Activated CD4-positive, alpha-beta T cell treated with anti-CD3 and anti-CD28 coated beads, Interleukin-2, amount 50 U/mL, for 16 hours (primary cell): ENCODE results near the gene ADCY5.

Source experiments
- DNase-seq: peaks from one replicate; pipeline ENCODE4 v3.0.0-alpha.2; 2020

ADCY5 gene

DNA sequence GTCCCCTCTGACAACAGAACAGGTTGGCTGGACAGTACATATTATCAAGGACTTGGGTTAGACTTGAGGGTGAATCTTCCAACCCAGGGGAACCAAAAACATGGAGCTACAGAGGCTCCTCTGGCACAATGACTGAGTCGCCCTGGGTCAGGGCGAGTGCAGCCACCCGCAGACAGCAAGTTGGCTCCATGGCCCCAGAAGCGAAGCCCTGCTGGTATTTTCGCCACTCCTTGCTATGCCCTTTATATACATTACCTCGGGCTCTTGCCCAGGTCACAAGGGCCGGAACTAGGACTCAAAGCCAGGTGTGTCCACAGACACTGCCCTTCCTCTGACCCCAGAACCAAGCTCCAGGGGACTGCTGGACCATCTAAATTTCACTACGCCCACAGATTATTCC, 64.6 kb downstream of the ADCY5 start:
- no peak for DNase-seq

DNA sequence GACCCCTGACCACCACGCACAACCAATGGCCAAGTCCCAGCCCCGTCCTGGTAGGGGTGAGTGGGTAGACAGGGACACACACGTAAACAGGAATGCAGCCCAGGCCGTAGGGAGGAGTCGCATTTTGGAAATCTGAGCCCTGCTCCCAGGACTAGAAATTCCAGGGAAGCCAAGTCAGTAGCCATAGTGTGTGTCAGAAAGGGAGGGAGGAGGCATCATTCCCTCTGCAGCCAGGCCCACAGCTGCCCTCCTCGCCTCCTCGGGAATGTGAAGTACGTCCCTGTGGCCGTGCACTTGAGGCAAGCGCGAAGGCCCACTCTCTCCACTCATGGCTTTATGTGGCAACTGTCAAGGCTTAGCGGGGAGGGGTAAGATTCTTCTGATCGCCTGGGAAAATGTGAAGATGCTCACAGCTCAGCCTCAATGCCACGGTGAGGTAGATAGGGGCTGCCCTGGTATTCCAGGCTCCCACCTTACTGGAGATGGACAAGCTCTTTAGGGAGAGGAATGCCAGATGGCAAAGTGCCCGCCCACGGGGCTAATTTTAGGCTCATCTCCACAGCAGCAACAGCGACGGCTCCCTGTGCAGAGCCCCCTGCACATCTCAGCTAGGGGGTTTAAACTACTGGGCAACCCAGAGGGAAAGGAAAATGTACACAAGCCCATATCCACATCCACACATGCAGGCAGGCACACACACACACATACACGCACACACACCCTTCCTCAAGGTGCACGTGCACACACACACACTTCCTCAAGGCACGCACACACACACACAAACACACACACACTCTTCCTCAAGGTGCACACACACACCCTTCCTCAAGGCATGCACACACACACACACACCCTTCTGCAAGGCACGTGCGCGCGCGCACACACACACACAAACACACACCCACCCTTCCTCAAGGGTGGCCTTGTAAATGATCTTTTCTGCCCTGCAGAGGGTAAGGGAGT, 65.5 kb downstream of the ADCY5 start:
- no peak for DNase-seq

DNA sequence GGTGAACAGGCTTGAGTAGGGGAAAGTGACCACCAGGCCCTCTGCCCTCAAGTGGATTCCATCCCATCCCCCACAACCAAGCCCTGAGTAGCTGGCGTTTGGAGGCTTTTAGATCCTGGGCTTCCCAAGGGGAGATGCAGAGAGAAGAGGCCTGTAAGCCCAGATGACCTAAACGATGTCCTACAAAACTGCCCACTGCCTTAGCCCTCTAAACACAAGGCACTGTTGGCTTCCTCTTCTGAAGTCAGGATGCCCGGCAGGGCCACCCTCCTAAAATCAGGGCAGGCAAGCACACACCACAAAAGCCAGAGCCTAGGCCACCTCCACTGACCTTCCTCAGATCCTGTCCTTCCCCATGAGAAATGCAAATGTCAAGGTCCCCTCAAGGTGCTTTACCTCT, 68.6 kb downstream of the ADCY5 start:
- no peak for DNase-seq

DNA sequence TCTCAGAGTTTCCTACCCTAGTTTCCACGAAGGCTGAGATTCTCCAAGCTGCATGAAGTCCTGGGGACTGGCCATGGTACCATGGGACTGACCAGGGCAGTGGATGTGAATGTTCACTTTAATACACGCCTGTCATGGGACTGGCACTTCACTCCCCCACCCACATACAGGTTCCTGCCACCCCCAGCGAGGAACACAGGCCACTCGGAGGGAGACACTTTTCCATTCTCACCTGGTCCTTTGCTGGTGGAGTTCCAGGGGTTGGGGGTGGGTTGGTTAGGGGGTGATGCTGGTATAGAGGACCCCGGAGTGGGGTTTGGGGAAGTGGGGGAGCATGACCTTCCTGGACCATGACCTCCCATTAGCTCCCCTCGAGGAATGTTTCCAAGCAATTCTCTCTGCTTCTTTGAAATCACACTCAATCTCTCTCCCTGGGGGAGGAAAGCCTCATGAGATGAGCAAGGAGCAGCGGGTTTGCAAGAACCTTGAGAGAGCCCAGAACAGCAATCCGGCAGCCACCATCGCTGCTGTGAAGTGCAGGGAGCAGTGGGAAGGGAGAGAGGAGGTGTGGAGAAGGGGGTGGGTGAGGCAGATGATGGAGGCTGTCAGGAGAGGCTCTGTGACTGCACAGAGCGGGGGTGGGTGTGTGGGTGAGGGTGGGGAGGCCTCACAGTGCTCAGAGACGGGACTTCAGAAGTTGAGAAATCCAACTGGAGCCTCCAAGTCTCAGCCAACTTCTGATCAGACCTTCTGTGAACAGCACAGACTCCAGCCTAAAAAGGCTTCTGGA, 69.7 kb downstream of the ADCY5 start:
- DNase-seq: no peak

DNA sequence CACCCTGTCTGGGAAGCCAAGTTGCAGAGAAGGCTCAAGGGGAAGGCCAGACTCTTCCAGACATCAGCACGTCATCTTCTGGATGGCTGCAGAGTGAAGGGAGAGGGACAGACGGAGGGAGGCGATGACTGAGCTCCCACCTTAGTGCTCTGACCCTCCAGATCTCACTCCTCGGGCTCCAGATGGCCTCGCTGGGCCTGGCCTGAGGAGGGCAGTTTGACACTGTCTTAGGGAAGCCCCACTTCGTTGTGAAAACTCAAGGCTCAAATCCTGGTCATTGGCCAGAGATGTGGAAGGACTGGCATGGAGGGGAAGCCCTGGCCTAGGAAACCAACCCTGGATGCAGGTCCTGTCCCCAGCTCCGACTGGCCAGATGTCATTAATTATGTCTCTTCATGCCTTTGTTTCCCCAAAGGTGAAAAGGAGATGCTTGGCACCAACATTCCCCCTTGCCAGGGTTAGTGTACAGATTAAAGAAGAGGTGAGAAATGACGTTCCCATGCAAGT, 70.4 kb downstream of the ADCY5 start:
- no peak for DNase-seq

DNA sequence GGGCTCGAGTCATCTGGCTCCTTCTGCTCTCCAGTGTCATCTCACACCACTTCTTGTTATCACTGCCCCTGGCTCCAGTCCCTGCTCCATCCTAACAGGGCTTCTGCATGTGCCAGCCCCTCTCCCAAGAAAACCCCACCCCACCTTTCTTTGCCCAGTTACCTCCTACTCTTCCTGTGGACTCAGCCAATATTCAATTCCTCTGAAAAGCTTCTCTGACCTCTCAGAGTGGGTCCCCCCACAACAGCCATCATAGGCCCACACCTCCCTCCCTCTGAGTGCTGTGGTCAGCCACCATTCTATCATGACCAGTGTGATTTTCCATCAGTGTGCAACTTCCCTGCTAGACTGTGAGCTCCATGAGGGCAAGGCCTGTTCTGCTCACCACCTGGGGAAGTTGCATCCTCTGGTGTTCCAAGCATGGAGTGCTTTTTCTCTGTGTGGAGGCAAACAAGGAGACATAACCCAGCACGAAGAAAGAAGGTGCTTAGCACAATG, 71.6 kb downstream of the ADCY5 start:
- no peak for DNase-seq

DNA sequence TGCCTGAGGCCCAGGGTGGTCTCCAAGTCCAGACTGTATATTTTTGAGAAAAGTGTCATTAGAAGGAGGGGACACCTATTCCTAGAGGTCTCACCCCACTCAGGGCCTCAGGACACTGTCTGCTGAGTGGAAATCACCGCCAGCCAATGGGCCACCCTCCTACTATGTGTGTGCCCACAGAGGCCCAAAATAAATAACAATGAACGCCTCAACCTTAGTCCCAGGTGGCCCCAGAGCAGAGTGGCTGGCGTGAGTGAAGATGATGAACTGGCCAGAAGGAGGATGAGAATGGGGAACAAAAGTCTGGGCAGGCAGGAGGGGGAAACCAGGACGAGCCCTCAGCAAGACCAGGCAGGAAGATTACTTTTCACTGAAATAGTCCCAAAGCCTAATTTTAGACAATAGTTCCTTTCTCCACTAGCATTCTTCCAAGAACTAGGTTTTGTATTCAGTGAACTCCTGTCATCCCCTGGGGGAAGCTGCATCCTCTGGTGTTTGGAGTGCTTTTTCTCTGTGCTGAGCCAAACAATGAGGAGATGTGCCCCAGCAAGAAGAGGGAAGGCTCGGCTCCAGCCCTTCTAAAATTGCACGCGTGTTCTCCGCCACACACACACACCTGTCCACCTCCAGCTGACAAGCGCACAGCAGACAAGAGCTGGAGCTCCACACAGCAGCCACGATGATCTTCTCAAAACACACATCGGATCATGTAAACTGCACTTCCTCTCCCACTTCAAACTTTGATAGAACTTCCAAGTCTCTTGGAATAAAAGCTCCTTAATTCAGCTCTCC, 72.2 kb downstream of the ADCY5 start:
- no peak for DNase-seq

DNA sequence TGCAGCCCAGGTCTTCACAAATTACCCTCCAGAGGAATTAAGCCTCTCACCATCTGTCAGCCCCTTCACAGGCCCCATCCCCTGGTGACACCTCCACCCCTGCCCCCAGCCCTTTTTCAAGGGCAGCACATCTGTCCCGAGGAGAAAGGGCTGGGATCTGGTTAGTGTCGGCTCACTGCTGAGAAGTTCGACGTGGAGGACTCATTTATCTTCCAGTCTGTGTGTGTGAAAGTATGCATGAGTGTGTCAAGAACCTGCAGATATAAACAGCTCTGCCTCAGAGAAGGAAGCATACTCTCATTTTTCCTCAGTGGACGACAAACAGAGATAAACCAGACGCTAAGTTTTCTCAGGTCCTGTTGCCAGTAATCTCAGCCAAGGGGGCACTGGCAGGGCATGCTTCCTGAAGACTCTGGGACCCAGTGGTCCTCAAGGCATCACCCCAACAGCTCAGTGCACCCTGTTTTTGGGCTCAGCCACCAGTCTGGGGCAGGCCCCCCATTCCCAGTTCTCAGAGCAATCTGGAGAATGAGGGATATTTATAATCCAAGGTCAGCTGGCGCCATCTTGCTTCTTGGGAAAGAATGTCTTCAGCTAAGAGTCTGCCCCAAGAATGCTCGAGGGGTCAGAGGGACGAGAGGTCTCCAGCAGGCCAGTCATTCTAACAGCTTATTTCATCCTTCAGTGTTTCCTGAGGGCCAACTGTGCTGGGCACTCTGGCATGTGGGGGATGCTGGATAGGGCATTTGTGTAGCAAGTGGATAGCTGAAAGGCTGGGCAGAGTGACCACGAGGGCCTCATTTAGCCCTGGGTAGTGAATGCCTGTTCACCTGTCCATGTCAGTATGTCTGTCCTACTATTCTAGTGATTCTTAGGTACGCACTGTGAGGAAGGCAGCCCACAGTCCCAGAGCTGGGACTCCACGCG, 73.6 kb downstream of the ADCY5 start:
- no peak for DNase-seq

DNA sequence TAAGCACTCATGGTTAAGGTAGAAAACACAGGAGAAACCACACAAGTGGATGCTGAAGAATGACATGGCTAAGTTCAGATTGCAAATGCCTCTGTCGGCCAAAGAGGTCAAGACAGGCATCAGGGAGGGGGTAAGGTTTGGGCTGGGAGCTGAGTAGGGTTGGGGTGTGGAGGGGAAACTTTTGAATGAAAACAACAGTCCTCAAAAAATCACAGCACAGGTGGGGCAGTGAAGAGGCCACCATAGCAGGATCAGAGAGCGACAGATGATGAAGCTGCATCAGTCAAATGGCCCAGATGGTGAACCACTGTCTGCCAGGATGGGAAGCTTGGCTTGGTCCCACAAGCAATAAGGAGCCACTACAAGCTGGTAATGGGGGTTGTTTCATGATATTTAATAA, 74.9 kb downstream of the ADCY5 start:
- no peak for DNase-seq

DNA sequence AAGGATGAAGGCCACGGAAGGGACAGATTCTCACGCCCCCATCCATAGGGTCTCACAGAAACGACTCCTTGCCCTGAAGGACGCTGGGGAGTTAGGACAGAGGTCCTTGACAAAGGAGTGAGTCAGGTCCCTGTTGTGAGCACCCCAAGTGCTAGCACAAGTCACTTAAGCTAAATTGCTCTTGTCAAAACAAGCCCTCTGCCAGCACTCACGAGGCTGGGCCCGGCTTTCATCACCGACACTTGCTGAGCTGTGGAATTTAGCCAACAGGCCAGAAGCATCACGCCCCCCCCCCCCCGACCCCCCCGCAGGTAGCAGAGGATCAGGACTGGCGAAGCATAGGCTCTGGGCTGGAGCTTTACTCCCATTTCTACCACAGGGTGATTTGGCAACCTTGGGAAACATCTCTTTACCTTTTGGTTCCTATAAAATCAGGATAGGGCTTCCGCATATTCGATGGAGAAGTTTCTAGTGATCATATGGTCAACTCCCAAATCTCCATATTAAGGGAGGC, 75.4 kb downstream of the ADCY5 start:
- DNase-seq: no peak

DNA sequence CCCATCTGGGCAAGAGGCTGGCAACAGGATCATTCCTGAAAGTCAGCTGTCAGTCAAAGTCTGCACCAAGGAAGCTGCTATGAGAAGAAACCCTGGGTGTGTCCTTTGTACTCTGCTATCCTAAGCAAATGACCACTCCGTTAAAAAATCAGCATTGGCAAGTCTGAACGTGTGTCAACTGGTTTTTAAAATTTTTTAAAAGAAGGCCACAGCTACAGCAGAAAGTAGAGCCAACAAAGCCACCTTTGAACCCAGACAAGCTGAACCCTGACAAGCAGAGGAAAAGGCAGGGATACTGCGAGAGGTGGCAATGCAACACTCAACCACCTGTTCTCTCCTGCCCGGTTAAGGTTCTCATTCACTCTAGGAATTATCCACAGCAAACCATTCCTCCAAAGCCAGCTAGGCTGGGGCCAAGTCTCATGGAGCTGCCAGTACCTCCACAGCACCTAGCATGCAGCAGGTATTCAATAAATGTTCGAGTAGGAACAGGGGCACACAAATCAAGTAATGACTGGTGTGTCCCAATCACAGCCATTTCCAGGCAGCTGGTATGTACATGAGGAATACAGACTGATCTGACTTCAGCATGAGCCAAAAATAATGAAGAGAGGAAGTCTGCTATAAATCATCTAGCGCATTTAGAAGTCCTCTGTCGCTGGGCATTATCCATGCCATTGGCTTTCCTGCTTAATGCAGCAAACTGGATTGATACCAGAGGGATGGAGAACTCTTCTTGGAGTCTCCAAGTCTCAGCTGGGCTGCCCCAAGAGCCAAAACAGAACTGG, 76.0 kb downstream of the ADCY5 start:
- no peak for DNase-seq

DNA sequence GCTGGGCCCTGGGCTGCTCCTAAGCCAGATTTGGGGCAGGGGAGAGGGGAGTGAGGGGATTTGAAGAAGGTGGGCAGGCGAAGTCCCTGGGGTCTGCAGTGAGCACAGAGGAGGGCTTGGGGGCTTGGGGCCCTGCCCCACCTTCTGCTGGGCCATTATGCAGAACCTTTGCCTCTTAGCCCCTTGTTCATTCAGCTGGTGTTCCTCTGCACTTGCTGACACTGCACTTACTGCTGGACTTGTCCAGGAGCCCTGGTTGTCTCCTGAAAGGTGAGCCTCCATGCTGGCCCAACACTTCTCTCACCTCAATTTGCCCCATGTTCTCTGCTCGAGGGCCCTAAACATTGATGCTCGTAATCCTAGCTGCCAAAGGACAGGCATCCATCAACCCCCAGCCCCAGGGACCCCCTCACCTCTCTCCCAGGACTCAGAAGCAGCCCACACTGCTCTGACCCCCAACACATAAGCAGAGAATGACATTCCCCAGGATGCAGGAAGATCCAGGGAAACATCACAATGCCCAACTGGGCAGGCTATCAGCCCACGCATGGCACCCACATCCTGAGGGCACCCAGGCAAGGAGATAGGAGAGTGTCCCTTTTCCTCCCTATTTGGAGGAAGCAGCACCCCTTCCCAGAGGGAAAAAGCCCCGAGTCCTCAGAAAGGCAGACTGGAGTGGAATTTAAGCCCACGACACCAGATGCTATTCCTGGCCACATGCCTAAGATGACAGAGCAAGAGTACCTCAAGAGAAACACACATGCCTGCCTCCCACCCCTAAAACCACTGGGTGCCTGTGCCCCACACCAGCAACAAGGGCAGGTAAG, 76.8 kb downstream of the ADCY5 start:
- no peak for DNase-seq

DNA sequence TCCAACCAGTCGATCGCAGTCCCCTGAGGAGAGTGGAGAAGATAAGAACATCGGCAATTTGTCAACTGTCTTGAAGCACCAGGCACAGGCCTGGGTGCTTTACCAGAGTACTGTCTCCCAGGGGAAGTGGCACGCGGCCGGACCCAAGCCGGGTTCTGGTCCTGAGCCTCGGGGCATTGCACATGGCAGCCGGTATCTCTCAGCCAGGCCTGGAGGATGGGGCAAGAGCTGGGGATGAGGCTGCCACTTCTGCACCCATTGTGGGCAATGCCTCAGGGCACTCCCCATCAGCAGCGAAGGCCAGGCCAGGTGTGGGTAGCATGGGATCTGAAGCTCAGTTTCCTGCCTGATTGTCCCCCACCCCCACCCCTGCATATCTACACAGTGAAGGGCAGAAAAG, 77.5 kb downstream of the ADCY5 start:
- DNase-seq: no peak

DNA sequence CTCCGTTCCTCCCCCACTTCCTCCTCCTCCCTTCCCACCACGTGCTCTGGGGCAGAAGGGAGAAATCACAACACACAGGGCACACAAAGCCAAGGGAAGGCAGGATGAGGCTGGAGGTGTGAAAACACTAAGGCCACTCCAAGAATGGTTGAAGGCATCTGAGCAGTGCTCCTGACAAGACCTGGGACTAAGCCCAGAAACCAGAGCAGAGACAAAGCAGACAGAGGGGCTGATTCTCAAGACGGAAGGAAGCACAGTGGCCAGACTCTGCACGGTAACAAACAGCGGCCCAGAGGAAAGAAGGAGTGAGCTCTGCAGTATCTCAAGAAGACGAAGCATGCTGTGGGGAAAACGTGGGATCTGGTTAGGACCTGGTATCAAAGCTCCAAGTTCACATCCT, 78.1 kb downstream of the ADCY5 start:
- no peak for DNase-seq

DNA sequence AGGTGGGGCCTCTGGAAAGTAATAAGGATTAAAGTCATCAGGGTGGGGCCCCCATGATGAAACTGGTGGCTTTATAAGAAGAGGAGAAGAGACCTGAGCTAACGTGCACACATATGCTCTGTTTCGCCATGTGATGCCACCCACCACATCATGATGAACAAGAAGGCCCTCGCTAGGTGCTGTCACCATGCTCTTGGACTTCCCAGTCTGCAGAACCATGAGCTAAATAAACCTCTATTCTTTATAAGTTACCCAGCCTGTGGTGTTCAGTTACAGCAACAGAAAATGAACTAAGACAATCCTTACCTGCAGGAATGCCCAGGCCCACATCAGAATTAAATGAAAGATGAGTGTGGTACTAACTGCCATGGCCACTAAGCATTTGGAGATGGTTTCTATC, 79.8 kb downstream of the ADCY5 start:
- no peak for DNase-seq

DNA sequence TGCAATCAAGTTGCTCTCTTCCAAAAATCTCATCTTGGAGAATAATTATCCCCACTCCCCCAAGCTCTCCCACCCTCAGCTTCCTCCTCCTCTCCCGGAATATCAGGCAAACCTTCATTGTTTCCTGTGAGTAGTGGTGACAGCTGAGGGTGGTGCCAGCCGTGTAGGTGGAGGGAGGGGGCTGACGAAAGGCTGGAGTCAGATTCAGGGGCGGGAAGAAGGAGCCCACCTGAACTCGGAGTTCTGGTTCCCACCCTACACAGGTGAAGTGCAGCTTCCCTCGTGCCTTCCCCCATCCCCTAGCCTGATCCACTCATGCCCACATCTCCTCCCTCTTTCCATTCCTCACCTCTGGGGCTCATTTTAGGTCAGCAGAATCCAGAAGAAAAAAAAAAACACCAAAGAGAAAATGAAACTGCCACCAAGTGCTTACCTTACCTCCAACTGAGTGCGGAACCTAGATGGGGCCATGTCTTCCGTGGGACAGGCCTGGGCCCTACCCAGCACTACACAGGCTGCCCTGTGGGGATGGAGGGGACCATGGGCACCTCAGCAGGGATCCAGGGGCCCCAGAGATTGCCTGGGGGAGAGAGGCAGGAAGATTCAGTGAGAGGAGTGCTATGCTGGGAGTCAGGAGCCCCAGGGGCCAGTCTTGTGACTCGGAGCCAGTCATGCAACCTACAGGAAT, 81.3 kb downstream of the ADCY5 start:
- no peak for DNase-seq

DNA sequence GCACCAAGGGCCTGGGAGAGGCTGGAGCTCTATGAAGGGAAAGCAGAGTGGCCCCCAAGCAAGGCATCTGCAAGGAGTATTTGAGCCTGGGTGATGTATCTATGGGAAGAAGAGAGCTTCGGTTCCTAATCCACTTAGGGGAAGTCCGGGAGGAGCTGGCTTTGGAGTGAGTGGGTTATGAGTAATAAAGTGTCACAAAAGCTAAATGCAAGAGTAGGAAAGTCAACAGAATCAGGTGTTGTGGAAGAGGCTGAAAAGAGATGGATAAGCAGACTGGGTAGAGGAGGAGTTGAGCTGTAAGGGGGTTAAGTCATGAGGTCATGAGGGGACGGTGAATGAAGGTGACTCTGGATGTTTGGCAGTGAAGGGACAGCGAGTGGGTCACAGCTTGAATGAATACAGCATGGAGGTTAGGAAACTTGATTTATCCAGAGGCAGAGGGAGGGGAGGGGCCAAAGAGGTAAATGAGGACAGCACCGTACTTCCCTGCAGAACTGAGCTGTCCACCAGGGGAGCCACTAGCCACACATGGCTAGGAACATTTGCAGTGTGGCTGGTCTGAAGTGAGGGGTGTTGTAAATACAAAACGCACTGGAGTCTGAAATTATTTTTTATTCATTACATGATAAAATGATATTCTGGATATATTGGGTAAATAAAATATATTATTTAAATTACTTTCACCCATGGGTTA, 83.3 kb downstream of the ADCY5 start:
- no peak for DNase-seq

DNA sequence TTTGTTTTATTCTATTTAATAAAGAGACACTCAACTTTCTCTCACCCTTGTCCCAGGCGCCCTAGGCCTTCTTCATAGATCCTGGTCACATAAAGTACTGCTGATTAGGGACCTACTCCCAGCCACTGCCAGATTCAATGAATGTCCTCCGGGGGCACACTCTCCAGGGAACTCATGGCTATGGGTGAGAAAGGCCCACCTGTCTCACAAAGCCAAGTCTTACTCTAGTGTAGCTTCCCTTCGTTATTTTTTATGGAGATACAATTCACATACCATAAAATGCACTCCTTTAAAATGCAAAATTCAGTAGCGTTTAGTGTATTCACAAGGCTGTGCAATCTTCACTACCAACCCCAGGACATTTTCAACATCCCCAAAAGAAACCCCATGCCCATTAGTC, 87.8 kb downstream of the ADCY5 start:
- DNase-seq: no peak
